Omental fat pad (tissue), 4 donors: ENCODE results near the gene SUSD6. TPM values are rescaled to one million over a fixed set of nuclear protein-coding genes. Genes with fewer than 3 reads are reported as not detected.

Experiments
- ATAC-seq: fragments of 150-250 bp; one replicate; pipeline ENCODE4 v1.9.1; 2016; ENCODE audit warnings: mild to moderate bottlenecking, moderate library complexity; ENCODE audit not compliant: low FRiP score
- DNase-seq: peaks from one replicate; pipeline ENCODE4 v3.0.0-alpha.2; 2019; ENCODE audit warnings: low spot score
- CTCF ChIP-seq, 3 donors: fragments of 450-650 bp; IDR thresholded peaks; one replicate each; pipeline ENCODE4 v1.5.1; 2016 to 2017; ENCODE audit warnings: antibody characterized with exemption in 3 of 3, mild to moderate bottlenecking in 3 of 3, moderate library complexity in 2 of 3
- total RNA-seq, 4 donors: library from RNA; depleted of rRNA; stranded (reverse); fragments of >200 nt; gene quantifications; one replicate each; pipeline ENCODE4 v1.1.0, GENCODE V29; 2016

Gene SUSD6
- total RNA-seq, 4 donors from 2014 or later, result 31.1 to 73.3 (median 52.7) TPM

GRCh38 chr14:69760810-69761209 lies 149.4 kb downstream of the SUSD6 start:
- TF ChIP-seq CTCF (IDR thresholded peaks at IDR 0.05), result no peak
- ATAC-seq, result no peak

DNA sequence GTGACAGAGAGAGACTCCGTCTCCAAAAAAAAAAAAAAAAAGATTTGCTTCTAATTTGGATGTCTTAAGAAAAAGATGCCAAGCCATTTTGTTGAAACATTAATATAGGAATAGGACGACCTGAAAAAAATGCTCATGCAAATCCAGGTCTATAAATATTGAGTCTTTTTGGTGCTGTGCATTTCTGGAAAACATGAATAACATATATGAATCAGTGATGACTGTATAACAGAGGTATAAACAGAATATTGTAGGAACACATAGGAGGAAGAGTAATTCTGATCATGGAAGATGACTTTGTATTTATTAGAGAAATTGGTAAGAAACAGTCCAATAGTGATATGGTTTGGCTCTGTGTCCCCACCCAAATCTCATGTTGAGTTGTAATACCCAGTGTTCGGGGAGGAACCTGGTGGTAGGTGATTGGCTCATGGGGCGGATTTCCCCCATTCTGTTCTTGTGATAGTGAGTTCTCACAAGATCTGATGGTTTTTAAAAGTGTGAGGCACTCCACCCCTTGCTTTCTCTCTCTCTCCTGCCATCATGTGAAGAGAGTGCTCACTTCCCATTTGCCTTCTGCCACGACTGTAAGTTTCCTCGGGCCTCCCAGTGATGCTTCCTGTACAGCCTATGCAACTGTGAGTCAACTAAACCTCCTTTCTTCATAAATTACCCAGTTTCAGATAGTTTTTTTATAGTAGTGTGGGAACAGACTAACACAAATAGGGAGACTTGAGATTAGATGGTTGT lies 152.5 kb downstream of the SUSD6 start:
- no peak for DNase-seq
- no peak for ATAC-seq
- no peak for TF ChIP-seq CTCF (IDR thresholded peaks at IDR 0.05)

More at GRCh38 chr14:69760810-69761209, 149.4 kb downstream of the SUSD6 start:
- no peak for DNase-seq

Other genes starting within 250 kb of the SUSD6 start
- gene ERH, start 213.3 kb upstream of the SUSD6 start, total RNA-seq, result 10 to 100 TPM; 62.4 to 70.9 (median 68.8) TPM
- gene SLC39A9, start 212.9 kb upstream of the SUSD6 start, total RNA-seq, result 10 to 100 TPM; 57.9 to 80.7 (median 69.6) TPM
- gene PLEKHD1, start 126.9 kb upstream of the SUSD6 start, total RNA-seq, result under 1 TPM in 2 of 4 donors, not detected in 2; 0.12 to 0.19 TPM
- gene CCDC177, start 36.7 kb upstream of the SUSD6 start, total RNA-seq, result under 1 TPM in 1 of 4 donors, not detected in 3; 0.09 TPM
- gene SRSF5, start 155.5 kb downstream of the SUSD6 start, total RNA-seq, result 100 to 1,000 TPM; 198 to 421 (median 367) TPM
- not detected for gene SLC10A1, start 185.6 kb downstream of the SUSD6 start, total RNA-seq